ENCODE measurements around the gene LRMDA.

LRMDA gene

GRCh38 chr10:75431180-75432111 lies at the start of gene LRMDA:
TSS of gene LRMDA (plus strand) at chr10:75431624.
- H3K27ac ChIP-seq: no peak within 1 kb of the TSS
- no peak for TF ChIP-seq CTCF (conservative IDR thresholded peaks at IDR 0.05)

GRCh38 chr10:75386128-75386527 lies 45.3 kb upstream of the LRMDA start:
- TF ChIP-seq CTCF (conservative IDR thresholded peaks at IDR 0.05): no peak
- H3K27ac ChIP-seq: no peak overlapping the region

- no peak for TF ChIP-seq CTCF (conservative IDR thresholded peaks at IDR 0.05)
- H3K27ac ChIP-seq: no peak overlapping the region
Observed at GRCh38 chr10:75388082-75388481, 43.3 kb upstream of the LRMDA start.

- TF ChIP-seq CTCF (conservative IDR thresholded peaks at IDR 0.05): no peak
Observed at GRCh38 chr10:75390178-75390577, 41.2 kb upstream of the LRMDA start.

GRCh38 chr10:75392271-75392670 lies 39.2 kb upstream of the LRMDA start:
- H3K27ac ChIP-seq: no peak overlapping the region
- TF ChIP-seq CTCF (conservative IDR thresholded peaks at IDR 0.05): no peak

More at GRCh38 chr10:75390178-75390577, 41.2 kb upstream of the LRMDA start:
- H3K27ac ChIP-seq: no peak overlapping the region

GRCh38 chr10:75392744-75393143 lies 38.7 kb upstream of the LRMDA start:
- TF ChIP-seq CTCF (conservative IDR thresholded peaks at IDR 0.05): no peak
- no peak overlapping the region for H3K27ac ChIP-seq

- no peak for TF ChIP-seq CTCF (conservative IDR thresholded peaks at IDR 0.05)
- H3K27ac ChIP-seq: no peak overlapping the region
Observed at GRCh38 chr10:75394221-75394620, 37.2 kb upstream of the LRMDA start.

Data from VCaP (cell line).